HL-60/S4 treated with retinoic acid at 250 ng/mL for 4 days and 3 days (cell line): ENCODE results near the gene PITPNM2.
"Not testable (repeated sequence)": the region's sequence is repeated elsewhere in the genome, so short reads cannot be mapped to it uniquely, and the experiment has no call there.

ENCODE experiments used
- in situ Hi-C: fragments of 300-500 bp; cut with MboI; formaldehyde crosslinking; loops from 2 replicates; pipeline ENCODE4 v1.7.0; 2022; ENCODE audit warnings: low sequenced_read_pairs

Gene PITPNM2

GRCh38 chr12:123121670-123122069 is 29.2 kb downstream of the PITPNM2 start:
- in situ Hi-C loops: no loop called here

- in situ Hi-C loops: no loop called here
These were observed 30.3 kb downstream of the PITPNM2 start for GRCh38 chr12:123120452-123121166.

- in situ Hi-C loops: no loop called here
These were observed 31.1 kb downstream of the PITPNM2 start for GRCh38 chr12:123119808-123120207.

- in situ Hi-C loops: no loop called here
These were observed 32.4 kb downstream of the PITPNM2 start for GRCh38 chr12:123118497-123118896.

GRCh38 chr12:123115409-123116121 is 35.3 kb downstream of the PITPNM2 start:
- in situ Hi-C loops: no loop called here

GRCh38 chr12:123114304-123115083 is 36.4 kb downstream of the PITPNM2 start:
- in situ Hi-C loops: no loop called here

- in situ Hi-C loops: no loop called here
These were observed 37.9 kb downstream of the PITPNM2 start for GRCh38 chr12:123113026-123113425.

- in situ Hi-C loops: no loop called here
These were observed 39.3 kb downstream of the PITPNM2 start for GRCh38 chr12:123111498-123112165.

- in situ Hi-C loops: no loop called here
These were observed 41.5 kb downstream of the PITPNM2 start for GRCh38 chr12:123109319-123109772.

GRCh38 chr12:123108682-123109066 is 42.2 kb downstream of the PITPNM2 start:
- in situ Hi-C loops: no loop called here

- in situ Hi-C loops: no loop called here
These were observed 42.8 kb downstream of the PITPNM2 start for GRCh38 chr12:123107926-123108681.

- in situ Hi-C loops: no loop called here
These were observed 44.1 kb downstream of the PITPNM2 start for GRCh38 chr12:123106640-123107359.

- in situ Hi-C loops: no loop called here
These were observed 45.6 kb downstream of the PITPNM2 start for GRCh38 chr12:123105211-123105826.

GRCh38 chr12:123104809-123105208 is 46.1 kb downstream of the PITPNM2 start:
- in situ Hi-C loops: no loop called here

- in situ Hi-C loops: not testable (repeated sequence)
These were observed 46.8 kb downstream of the PITPNM2 start for GRCh38 chr12:123104094-123104493.

- in situ Hi-C loops: no loop called here
These were observed 47.9 kb downstream of the PITPNM2 start for GRCh38 chr12:123102781-123103503.

GRCh38 chr12:123102366-123102765 is 48.5 kb downstream of the PITPNM2 start:
- in situ Hi-C loops: no loop called here

GRCh38 chr12:123101526-123101925 is 49.4 kb downstream of the PITPNM2 start:
- in situ Hi-C loops: no loop called here
